ENCODE results near the gene OSBPL1A. TPM values are rescaled to one million over a fixed set of nuclear protein-coding genes. Genes with fewer than 3 reads are reported as not detected.

OSBPL1A gene
- total RNA-seq, 1 experiment from 2014 or later: 16.6 TPM

DNA sequence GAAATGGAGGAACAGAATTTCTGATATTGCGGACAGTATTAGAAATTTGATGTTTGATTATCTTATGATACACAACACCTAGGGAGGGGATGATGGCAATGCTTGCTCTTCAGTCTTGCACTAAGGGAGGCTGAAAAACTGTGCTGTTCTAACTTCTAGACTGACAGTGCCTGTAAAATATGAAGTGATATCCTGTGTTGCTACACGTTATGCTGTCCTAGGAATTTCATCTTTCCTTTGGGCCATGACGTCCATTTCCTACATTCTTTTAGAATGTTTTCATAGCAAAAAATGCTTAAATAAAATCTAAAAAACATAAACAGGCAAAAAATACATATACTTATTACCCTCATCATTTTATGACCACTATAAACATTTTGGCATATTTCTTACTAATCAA lies 55.3 kb downstream of the OSBPL1A start:
- DNase-seq (ENCODE audit: low read depth): no peak

DNA sequence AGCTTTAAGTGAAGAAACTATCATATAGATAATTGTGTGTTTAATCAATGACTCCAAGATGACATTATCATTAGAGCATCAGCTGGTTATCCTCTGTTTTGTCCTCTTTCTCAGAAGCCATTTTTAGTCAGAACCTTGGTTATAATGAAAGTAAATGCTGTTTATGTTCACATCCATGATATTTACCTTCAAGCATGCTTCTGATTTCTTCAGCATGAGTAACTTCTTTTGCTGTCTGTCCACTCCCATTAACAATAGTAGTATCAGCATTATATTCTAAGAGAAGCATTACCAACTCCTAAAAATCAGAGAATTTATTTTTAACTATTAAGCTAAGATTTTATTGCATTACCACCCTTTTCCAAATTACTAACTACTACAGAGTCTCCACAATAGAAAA lies 56.3 kb downstream of the OSBPL1A start:
- DNase-seq (ENCODE audit: low read depth): no peak

DNA sequence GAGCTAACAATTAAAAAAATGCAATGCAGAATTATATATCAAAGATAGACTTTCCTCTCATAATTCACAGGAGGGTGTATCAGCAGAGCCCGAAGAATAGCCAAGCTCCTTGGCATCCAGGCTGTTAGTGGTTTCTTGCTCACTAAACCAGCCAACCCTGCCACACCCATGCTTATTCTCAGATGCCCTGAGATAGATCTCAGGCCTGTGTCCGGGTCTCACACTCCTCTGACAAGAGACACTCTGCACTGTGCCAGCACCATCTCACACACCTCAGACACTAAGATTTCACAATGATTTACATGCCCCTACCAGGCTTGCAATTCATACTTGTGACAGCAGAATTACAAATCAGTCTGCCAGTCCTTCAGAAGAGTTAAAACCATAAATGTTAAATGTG lies 64.5 kb downstream of the OSBPL1A start:
- DNase-seq (ENCODE audit: low read depth): no peak

GRCh38 chr18:24326211-24326610 lies 71.4 kb downstream of the OSBPL1A start:
- DNase-seq (ENCODE audit: low read depth): no peak

GRCh38 chr18:24322584-24323136 lies 75.0 kb downstream of the OSBPL1A start:
- no peak for DNase-seq (ENCODE audit: low read depth)

DNA sequence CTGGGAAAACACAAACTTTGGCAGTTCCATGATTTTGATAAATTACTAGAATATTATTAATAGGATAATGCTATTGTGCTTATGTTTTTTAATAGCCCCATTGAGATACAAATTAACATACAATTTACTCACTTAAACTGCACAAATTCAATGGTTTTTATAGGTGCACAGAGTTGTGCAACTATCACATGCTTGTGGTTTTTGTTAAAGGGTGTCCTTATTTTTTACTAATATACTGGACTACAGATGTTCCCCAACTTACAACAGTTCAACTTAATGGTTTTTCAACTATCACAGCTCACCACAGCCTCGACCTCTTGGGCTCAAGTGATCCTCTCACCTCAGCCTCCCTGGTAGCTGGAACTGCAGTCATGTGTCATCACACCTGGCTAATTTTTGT lies 76.6 kb downstream of the OSBPL1A start:
- DNase-seq (ENCODE audit: low read depth): no peak

- no peak for DNase-seq (ENCODE audit: low read depth)
Measured at GRCh38 chr18:24319757-24320156, 77.9 kb downstream of the OSBPL1A start.

DNA sequence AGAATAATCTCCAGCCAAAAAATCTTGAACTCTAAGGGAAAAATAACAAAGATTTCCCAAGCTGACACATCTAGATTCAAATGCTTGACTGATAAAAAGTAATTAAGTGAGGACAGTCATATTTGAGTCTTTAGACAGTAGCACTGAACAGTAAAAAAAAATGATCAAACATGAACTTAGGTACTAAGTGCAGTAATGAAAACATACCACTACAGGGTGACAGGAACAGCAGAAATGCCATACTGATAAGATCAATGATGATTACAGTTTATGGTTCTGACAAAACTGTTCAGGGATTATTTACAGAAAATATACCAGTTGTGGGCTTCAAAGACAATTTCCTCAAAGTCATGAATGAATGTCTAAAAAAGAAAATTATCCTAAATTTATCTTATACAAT lies 80.3 kb downstream of the OSBPL1A start:
- DNase-seq (ENCODE audit: low read depth): no peak

- DNase-seq (ENCODE audit: low read depth): peak; percentile 8
Measured at GRCh38 chr18:24315170-24315569, 82.5 kb downstream of the OSBPL1A start.

DNA sequence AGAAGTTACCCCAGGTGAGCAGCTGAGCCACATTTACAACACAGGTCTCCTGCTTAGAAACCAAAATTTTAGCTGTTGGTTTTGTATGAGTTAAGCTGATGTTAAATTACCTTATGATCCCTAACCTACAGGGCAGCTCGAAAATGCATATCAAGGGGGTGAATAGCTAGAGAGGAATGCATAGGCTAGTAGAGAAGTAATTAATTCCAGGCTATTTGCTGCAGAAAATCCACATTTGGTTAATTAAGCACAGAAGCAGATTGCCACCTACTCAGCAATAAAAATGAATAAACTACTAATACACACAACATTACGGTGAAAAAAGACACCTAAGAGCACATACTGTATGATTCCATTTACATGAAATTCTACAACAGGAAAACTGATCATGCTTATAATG lies 91.4 kb downstream of the OSBPL1A start:
- no peak for DNase-seq (ENCODE audit: low read depth)

GRCh38 chr18:24300703-24301102 lies 96.9 kb downstream of the OSBPL1A start:
- DNase-seq (ENCODE audit: low read depth): no peak

DNA sequence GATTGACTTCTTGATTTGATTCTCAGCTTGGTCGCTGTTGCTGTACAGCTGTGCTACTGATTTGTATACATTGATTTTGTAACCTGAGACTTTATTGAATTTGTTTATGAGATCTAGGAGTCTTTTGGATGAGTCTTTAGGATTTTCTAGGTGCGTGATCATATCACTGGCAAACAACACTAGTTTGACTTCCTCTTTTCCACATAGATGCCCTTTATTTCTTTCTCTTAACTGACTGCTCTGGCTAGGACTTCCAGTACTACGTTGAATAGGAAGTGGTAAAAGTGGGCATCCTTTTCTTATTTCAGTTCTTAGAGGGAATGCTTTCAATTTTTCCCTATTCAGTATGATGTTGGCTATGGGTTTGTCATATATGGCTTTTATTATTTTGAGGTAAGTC lies 101.3 kb downstream of the OSBPL1A start:
- DNase-seq (ENCODE audit: low read depth): no peak

- no peak for DNase-seq (ENCODE audit: low read depth)
Measured at GRCh38 chr18:24293254-24293653, 104.4 kb downstream of the OSBPL1A start.

GRCh38 chr18:24278591-24278990 lies 119.0 kb downstream of the OSBPL1A start:
- DNase-seq (ENCODE audit: low read depth): no peak

DNA sequence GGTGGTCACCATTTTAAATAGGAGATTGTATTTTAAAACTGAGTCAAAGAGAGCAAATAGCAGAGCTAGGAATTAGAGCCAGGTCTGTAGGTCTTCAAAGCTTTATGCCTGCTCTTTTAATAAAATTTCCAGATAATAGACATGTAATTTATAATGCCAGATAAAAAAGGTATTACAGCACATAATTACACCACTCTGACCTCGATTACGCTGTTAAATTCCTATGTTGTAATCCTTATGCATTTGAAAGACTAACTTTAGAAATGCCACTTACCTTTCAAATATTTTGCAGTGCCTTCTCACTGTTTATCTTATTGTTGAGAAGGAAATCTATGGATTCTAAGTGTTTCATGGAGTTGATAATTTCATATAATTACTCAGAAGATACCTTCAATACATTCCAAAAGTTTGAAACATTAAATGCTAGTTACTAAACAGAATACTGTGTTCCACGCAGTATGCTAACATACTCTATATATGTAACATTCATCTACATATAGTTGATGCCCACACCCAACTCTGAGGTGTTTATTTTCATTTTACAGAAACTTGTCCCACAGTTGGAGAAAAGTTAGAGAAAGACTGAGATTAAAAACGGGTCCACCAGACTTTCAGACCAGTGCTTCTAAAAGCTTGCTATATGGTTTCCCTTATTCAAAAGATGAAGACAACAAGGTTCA lies 120.0 kb downstream of the OSBPL1A start:
- no peak for DNase-seq (ENCODE audit: low read depth)

DNA sequence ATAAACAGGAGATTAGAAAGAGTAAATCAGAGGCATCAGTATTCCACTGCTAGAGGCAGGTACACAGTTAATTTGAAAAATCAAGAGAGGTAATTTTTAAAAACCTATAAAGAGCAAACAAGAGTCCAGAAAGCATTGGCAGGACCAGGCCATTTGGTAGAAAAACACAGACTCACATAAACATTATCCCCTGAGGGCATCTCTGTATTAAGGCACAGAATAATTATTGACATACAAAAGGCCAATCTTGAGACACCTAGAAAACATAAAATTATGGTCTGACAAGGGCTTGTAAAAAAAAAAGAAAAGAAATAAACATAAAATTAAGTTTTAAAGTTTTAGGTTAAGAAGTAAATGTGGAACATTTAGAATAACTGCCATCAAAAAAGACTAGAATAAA lies 120.6 kb downstream of the OSBPL1A start:
- no peak for DNase-seq (ENCODE audit: low read depth)

DNA sequence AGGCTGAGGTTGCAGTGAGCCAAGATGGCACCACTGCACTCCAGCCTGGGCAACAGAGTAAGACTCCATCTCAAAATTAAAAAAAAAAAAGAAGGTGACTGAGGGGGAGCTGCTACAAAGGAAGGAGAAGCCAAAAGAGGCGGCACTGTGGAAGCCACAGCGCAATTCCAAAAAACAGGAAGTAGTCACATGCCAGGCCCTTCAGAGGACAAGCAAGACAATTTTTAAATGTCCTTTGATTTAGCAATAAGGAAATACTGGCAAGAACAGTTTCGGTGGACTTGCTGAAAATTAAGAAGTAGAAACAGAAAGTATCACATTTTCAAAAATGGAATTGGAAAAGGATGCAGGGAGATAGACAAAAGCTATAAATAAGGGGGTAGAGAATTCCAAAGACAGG lies 122.8 kb downstream of the OSBPL1A start:
- no peak for DNase-seq (ENCODE audit: low read depth)

DNA sequence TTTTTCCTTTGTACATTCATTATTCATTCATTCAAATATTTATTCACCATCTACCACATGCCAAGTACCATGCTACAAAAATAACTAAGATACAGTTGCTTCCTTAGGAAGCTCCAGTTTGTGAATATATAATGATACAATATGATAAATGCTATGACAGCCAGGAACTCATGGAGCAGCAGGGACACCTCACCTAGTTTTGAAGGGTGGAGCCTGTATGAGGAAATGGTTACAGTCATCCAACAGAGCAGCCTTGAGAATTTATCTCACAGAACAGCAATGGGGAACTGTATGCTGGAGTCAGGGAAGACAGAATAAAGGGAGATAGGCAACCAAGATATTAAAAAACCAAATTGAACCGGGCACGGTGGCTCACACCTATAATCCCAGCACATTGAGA lies 124.0 kb downstream of the OSBPL1A start:
- no peak for DNase-seq (ENCODE audit: low read depth)

GRCh38 chr18:24272229-24272525 lies 125.4 kb downstream of the OSBPL1A start:
- peak; percentile 86 for DNase-seq (ENCODE audit: low read depth)

- DNase-seq (ENCODE audit: low read depth): peak; percentile 60
Measured at GRCh38 chr18:24271381-24272228, 126.0 kb downstream of the OSBPL1A start.

- peak; percentile 53 for DNase-seq (ENCODE audit: low read depth)
Measured at GRCh38 chr18:24270937-24271380, 126.7 kb downstream of the OSBPL1A start.

GRCh38 chr18:24270358-24270936 lies 127.2 kb downstream of the OSBPL1A start:
- no peak for DNase-seq (ENCODE audit: low read depth)

Data from HT1080 (cell line).